ENCODE results near the gene KRT6B. TPM values are rescaled to one million over a fixed set of nuclear protein-coding genes. Genes with fewer than 3 reads are reported as not detected.

Gene KRT6B
- total and polyA plus RNA-seq, 2 donors (not counting 3 experiments of a cell fraction or from before 2014, with no cell fraction given), result 0.03 TPM; not detected in 1

- ChIA-PET POLR2A (no interaction called here), CTCF (no interaction called here)
- peaks cover 2 to 5% of the 10 kb centered on the region in 2 experiments for H3K27me3 ChIP-seq (ENCODE audit: control insufficient read depth in 2 of 2, insufficient read depth in 2 of 2, low read length in 2 of 2)
- no peak overlapping the region for H3K4me2 ChIP-seq (ENCODE audit: insufficient read depth, low read length)
- no peaks in the 10 kb centered on the region for H3K9me3 ChIP-seq (replicated peaks; ENCODE audit: control insufficient read depth, insufficient read depth, low read length)
- no peak for DNase-seq (ENCODE audit: low read depth, low spot score)
- H3K9ac ChIP-seq (replicated peaks; ENCODE audit: extremely low read depth, insufficient read depth, low read length), result no peak overlapping the region
- BruUV-seq (replicated peaks), result no TSS peak
- H3K27ac ChIP-seq (ENCODE audit: insufficient read depth, low read depth, low read length), result no peak overlapping the region
- H3K36me3 ChIP-seq (ENCODE audit: control insufficient read depth in 2 of 2, extremely low read depth in 1 of 2, insufficient read depth in 2 of 2, low read length in 2 of 2), result no peaks in the 10 kb centered on the region
- no peak for FAIRE-seq
- H3K4me1 ChIP-seq (ENCODE audit: control insufficient read depth, extremely low read depth, insufficient read depth, low read length), result no peaks in the 10 kb centered on the region
- intact Hi-C loops (cut with micrococcal nuclease), result no loop called here
- H3K79me2 ChIP-seq (ENCODE audit: control insufficient read depth, insufficient read depth, low read length), result no peaks in the 10 kb centered on the region
- no peak overlapping the region for H3K4me3 ChIP-seq (replicated peaks in 1 of 3; ENCODE audit: insufficient read depth in 1 of 3, low read depth in 1 of 3, low read length in 3 of 3)
- H3K9me1 ChIP-seq (replicated peaks; ENCODE audit: control insufficient read depth, extremely low read depth, insufficient read depth, low read length), result no peaks in the 10 kb centered on the region
- no peaks in the 10 kb centered on the region for H4K20me1 ChIP-seq (replicated peaks; ENCODE audit: control insufficient read depth, extremely low read depth, insufficient read depth, low read length)
- dilution Hi-C loops (cut with MboI; ENCODE audit: extremely low pct_ligation_motif_present, low sequenced_read_pairs), result no loop called here
- H2AFZ ChIP-seq (ENCODE audit: low read depth, low read length), result no peak overlapping the region
- no peak for TF ChIP-seq FOS (IDR thresholded peaks at IDR 0.05; ENCODE audit: borderline replicate concordance, insufficient read depth, low read length)
- TF ChIP-seq GATA2 (IDR thresholded peaks at IDR 0.05; ENCODE audit: insufficient read depth, insufficient read length, low read depth, low read length), result no peak
- no peak for TF ChIP-seq POLR2A (IDR thresholded peaks at IDR 0.05; ENCODE audit: low read depth, low read length)
- no peak for TF ChIP-seq POLR2AphosphoS5 (IDR thresholded peaks at IDR 0.05; ENCODE audit: insufficient read depth, low read depth, low read length)
- no peak for TF ChIP-seq JUN (IDR thresholded peaks at IDR 0.05; ENCODE audit: borderline replicate concordance, insufficient read depth, insufficient read length, low read depth)
- TF ChIP-seq EZH2 (IDR thresholded peaks at IDR 0.05; ENCODE audit: borderline replicate concordance, low read depth, low read length, severe bottlenecking), result no peak
- no peak for TF ChIP-seq MYC (IDR thresholded peaks at IDR 0.05; ENCODE audit: low read depth, low read length)
- no peak for TF ChIP-seq CTCF (IDR thresholded peaks at IDR 0.05; ENCODE audit: extremely low read depth in 1 of 2, insufficient read depth in 1 of 2, low read depth in 1 of 2, low read length in 2 of 2)
- TF ChIP-seq, protein P1, sequence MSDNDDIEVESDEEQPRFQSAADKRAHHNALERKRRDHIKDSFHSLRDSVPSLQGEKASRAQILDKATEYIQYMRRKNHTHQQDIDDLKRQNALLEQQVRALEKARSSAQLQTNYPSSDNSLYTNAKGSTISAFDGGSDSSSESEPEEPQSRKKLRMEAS (IDR thresholded peaks at IDR 0.05; ENCODE audit: insufficient read depth, insufficient read length), result no peak
These were observed 28.1 kb upstream of the KRT6B start for GRCh38 chr12:52480073-52480472.
